Measurements from ENCODE around the gene KDM7A.

DNA sequence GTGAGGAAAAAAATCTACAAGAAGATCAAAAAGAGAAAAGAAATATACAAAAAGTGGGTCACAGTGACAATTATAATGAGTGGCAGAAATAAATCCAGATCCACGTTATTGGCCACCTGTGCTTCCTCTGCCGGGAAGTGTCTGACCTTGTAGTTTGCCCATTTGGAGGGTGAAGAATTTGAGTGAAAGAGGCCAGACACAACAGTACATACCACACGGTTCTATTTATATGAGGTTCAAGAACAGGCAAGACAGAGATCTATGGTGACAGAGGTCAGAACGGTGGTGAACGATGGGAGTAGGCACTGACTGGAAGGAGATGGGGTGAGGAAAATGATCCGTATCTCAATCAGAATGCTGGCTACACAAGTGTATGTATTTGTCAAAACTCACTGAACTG lies 131.1 kb downstream of the KDM7A start:
- TF ChIP-seq, protein P1, sequence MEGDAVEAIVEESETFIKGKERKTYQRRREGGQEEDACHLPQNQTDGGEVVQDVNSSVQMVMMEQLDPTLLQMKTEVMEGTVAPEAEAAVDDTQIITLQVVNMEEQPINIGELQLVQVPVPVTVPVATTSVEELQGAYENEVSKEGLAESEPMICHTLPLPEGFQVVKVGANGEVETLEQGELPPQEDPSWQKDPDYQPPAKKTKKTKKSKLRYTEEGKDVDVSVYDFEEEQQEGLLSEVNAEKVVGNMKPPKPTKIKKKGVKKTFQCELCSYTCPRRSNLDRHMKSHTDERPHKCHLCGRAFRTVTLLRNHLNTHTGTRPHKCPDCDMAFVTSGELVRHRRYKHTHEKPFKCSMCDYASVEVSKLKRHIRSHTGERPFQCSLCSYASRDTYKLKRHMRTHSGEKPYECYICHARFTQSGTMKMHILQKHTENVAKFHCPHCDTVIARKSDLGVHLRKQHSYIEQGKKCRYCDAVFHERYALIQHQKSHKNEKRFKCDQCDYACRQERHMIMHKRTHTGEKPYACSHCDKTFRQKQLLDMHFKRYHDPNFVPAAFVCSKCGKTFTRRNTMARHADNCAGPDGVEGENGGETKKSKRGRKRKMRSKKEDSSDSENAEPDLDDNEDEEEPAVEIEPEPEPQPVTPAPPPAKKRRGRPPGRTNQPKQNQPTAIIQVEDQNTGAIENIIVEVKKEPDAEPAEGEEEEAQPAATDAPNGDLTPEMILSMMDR (IDR thresholded peaks at IDR 0.05 in 4 of 5, conservative IDR thresholded peaks at IDR 0.05 in 1 of 5): no peak
- TF ChIP-seq POLR2A (IDR thresholded peaks at IDR 0.05): no peak

Measured in gastrocnemius medialis (tissue), 4 donors.